Tibial artery (tissue), 4 donors: ENCODE measurements around the gene AFG1L.

Experiments
- DNase-seq, 2 donors: peaks; one replicate each; pipeline ENCODE4 v3.0.0-alpha.2; 2019
- H3K27ac ChIP-seq, 2 donors: fragments of 200-600 bp; sonication (generic) in 1 of 2; 1 replicate in 1 of 2; 2 replicates in 1 of 2; pipeline ENCODE4 v1.5.1; 2018 to 2019; ENCODE audit warnings: mild to moderate bottlenecking in 1 of 2
- H3K27me3 ChIP-seq, 2 donors: fragments of 200-600 bp; sonication (generic) in 1 of 2; one replicate each; pipeline versions ENCODE4 v1.5.1 to v1.6.0; 2016 to 2019
- H3K36me3 ChIP-seq, 3 donors: fragments of 200-600 bp; sonication (generic) in 2 of 3; one replicate each; pipeline ENCODE4 v1.5.1; 2016 to 2019; ENCODE audit warnings: mild to moderate bottlenecking in 2 of 3
- H3K4me1 ChIP-seq, 4 donors: fragments of 200-600 bp; sonication (generic) in 2 of 4; 1 replicate in 3 of 4; 2 replicates in 1 of 4; pipeline ENCODE4 v1.5.1; 2016 to 2019
- H3K4me3 ChIP-seq, 2 donors: fragments of 200-600 bp; sonication (generic) in 1 of 2; 1 replicate in 1 of 2; 2 replicates in 1 of 2; pipeline ENCODE4 v1.5.1; 2018 to 2019; ENCODE audit warnings: mild to moderate bottlenecking in 2 of 2
- H3K9me3 ChIP-seq, 3 donors: fragments of 200-600 bp; sonication (generic) in 1 of 3; one replicate each; pipeline ENCODE4 v1.5.1; 2016 to 2019
- CTCF ChIP-seq, 2 experiments: fragments of 200-600 bp in 1 of 2; fragments of 450-650 bp in 1 of 2; IDR thresholded peaks; one replicate each; pipeline ENCODE4 v1.5.1; 2017 to 2019; ENCODE audit warnings: antibody characterized with exemption in 2 of 2, mild to moderate bottlenecking in 1 of 2, moderate library complexity in 1 of 2
- intact Hi-C: fragments of 100-400 bp; cut with DNase I; formaldehyde crosslinking; loops from one replicate; pipeline ENCODE4 v1.15.0; 2023; ENCODE audit warnings: low total_unique reads

Gene AFG1L

GRCh38 chr6:108432792-108433191 lies 137.9 kb downstream of the AFG1L start:
- Histone ChIP-seq H3K27me3 (no peaks in the 10 kb centered on the region), H3K4me1 (no peaks in the 10 kb centered on the region), H3K9me3 (no peaks in the 10 kb centered on the region), H3K4me3 (no peak overlapping the region), H3K36me3 (no peaks in the 10 kb centered on the region), H3K27ac (no peak overlapping the region)
- no peak for DNase-seq
- no peak for TF ChIP-seq CTCF (IDR thresholded peaks at IDR 0.05)
- intact Hi-C loops = no loop called here

- TF ChIP-seq CTCF (IDR thresholded peaks at IDR 0.05) = no peak
- H3K27ac ChIP-seq = no peak overlapping the region
- H3K4me1 ChIP-seq = no peaks in the 10 kb centered on the region
- no peaks in the 10 kb centered on the region for H3K36me3 ChIP-seq
- no peak for DNase-seq
- no peaks in the 10 kb centered on the region for H3K27me3 ChIP-seq
- H3K9me3 ChIP-seq = no peaks in the 10 kb centered on the region
- no peak overlapping the region for H3K4me3 ChIP-seq
- intact Hi-C loops = no loop called here
Observed at GRCh38 chr6:108434222-108434621, 139.4 kb downstream of the AFG1L start.

GRCh38 chr6:108435391-108435790 lies 140.5 kb downstream of the AFG1L start:
- Histone ChIP-seq H3K4me3 (no peak overlapping the region), H3K4me1 (no peaks in the 10 kb centered on the region), H3K36me3 (no peaks in the 10 kb centered on the region), H3K27me3 (no peaks in the 10 kb centered on the region), H3K9me3 (no peaks in the 10 kb centered on the region), H3K27ac (no peak overlapping the region)
- intact Hi-C loops = no loop called here
- no peak for TF ChIP-seq CTCF (IDR thresholded peaks at IDR 0.05)
- no peak for DNase-seq

GRCh38 chr6:108436771-108437170 lies 141.9 kb downstream of the AFG1L start:
- H3K4me1 ChIP-seq = no peaks in the 10 kb centered on the region
- DNase-seq = no peak
- no peaks in the 10 kb centered on the region for H3K27me3 ChIP-seq
- H3K4me3 ChIP-seq = no peak overlapping the region
- TF ChIP-seq CTCF (IDR thresholded peaks at IDR 0.05) = no peak
- intact Hi-C loops = no loop called here
- no peaks in the 10 kb centered on the region for H3K36me3 ChIP-seq
- no peak overlapping the region for H3K27ac ChIP-seq
- no peaks in the 10 kb centered on the region for H3K9me3 ChIP-seq

GRCh38 chr6:108437821-108438220 lies 143.0 kb downstream of the AFG1L start:
- no peak for DNase-seq
- no peak overlapping the region for H3K4me3 ChIP-seq
- no peak overlapping the region for H3K27ac ChIP-seq
- no peaks in the 10 kb centered on the region for H3K9me3 ChIP-seq
- no peaks in the 10 kb centered on the region for H3K4me1 ChIP-seq
- no peaks in the 10 kb centered on the region for H3K36me3 ChIP-seq
- intact Hi-C loops = no loop called here
- no peak for TF ChIP-seq CTCF (IDR thresholded peaks at IDR 0.05)
- H3K27me3 ChIP-seq = no peaks in the 10 kb centered on the region

GRCh38 chr6:108438918-108439317 lies 144.1 kb downstream of the AFG1L start:
- Histone ChIP-seq H3K9me3 (no peaks in the 10 kb centered on the region), H3K36me3 (no peaks in the 10 kb centered on the region), H3K27ac (no peak overlapping the region), H3K4me3 (no peak overlapping the region), H3K4me1 (no peaks in the 10 kb centered on the region), H3K27me3 (no peaks in the 10 kb centered on the region)
- intact Hi-C loops = no loop called here
- no peak for TF ChIP-seq CTCF (IDR thresholded peaks at IDR 0.05)
- no peak for DNase-seq
